OCI-LY1 (cell line): ENCODE measurements around the gene NSD1.

Source experiments
- EZH2 ChIP-seq: fragments of 200-600 bp; sonication (generic), shearing (Covaris generic); IDR thresholded peaks from 2 replicates; pipeline ENCODE4 v1.8.0; 2017; ENCODE audit warnings: borderline replicate concordance, mixed run types, mild to moderate bottlenecking, antibody characterized with exemption, low read length, moderate library complexity, mixed read lengths
- TF ChIP-seq, protein P1 (sequence below): fragments of 200-600 bp; sonication (generic), shearing (Covaris generic); IDR thresholded peaks from 2 replicates; pipeline ENCODE4 v1.5.1; 2017; ENCODE audit warnings: mild to moderate bottlenecking, antibody characterized with exemption, low read length, moderate library complexity, mixed read lengths

- TF ChIP-seq, protein P1, sequence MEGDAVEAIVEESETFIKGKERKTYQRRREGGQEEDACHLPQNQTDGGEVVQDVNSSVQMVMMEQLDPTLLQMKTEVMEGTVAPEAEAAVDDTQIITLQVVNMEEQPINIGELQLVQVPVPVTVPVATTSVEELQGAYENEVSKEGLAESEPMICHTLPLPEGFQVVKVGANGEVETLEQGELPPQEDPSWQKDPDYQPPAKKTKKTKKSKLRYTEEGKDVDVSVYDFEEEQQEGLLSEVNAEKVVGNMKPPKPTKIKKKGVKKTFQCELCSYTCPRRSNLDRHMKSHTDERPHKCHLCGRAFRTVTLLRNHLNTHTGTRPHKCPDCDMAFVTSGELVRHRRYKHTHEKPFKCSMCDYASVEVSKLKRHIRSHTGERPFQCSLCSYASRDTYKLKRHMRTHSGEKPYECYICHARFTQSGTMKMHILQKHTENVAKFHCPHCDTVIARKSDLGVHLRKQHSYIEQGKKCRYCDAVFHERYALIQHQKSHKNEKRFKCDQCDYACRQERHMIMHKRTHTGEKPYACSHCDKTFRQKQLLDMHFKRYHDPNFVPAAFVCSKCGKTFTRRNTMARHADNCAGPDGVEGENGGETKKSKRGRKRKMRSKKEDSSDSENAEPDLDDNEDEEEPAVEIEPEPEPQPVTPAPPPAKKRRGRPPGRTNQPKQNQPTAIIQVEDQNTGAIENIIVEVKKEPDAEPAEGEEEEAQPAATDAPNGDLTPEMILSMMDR = no peak
- no peak for TF ChIP-seq EZH2
Observed at GRCh38 chr5:177316005-177316404, 182.4 kb downstream of the NSD1 start.
